GM12872 (cell line): ENCODE measurements around the gene BRMS1L.

Experiments
- CTCF ChIP-seq: IDR thresholded peaks from 3 replicates; pipeline ENCODE4 v1.5.1; 2011; ENCODE audit warnings: low read depth, mild to moderate bottlenecking, low read length, moderate library complexity; ENCODE audit not compliant: insufficient read depth

Gene BRMS1L

GRCh38 chr14:35881280-35881679 lies 55.1 kb downstream of the BRMS1L start:
- TF ChIP-seq CTCF, result no peak

- TF ChIP-seq CTCF, result peak; percentile 67
Observed at GRCh38 chr14:35883677-35884293, 57.6 kb downstream of the BRMS1L start.

- TF ChIP-seq CTCF, result no peak
Observed at GRCh38 chr14:35890308-35890707, 64.2 kb downstream of the BRMS1L start.

GRCh38 chr14:35895256-35895655 lies 69.1 kb downstream of the BRMS1L start:
- no peak for TF ChIP-seq CTCF

- TF ChIP-seq CTCF, result no peak
Observed at GRCh38 chr14:35897616-35898111, 71.5 kb downstream of the BRMS1L start.

GRCh38 chr14:35898217-35898775 lies 72.2 kb downstream of the BRMS1L start:
- TF ChIP-seq CTCF, result no peak

- no peak for TF ChIP-seq CTCF
Observed at GRCh38 chr14:35900741-35901140, 74.6 kb downstream of the BRMS1L start.
